ENCODE data around the gene EDARADD.

GRCh38 chr1:236511735-236512418, 117.8 kb downstream of the EDARADD start:
- TF ChIP-seq CTCF (IDR thresholded peaks at IDR 0.05) (no peak), POLR2A (IDR thresholded peaks at IDR 0.05) (no peak)
